Measurements from ENCODE around the gene CACNA1H.
"Not testable (repeated sequence)": the region's sequence is repeated elsewhere in the genome, so short reads cannot be mapped to it uniquely, and the experiment has no call there.

The CACNA1H gene

DNA sequence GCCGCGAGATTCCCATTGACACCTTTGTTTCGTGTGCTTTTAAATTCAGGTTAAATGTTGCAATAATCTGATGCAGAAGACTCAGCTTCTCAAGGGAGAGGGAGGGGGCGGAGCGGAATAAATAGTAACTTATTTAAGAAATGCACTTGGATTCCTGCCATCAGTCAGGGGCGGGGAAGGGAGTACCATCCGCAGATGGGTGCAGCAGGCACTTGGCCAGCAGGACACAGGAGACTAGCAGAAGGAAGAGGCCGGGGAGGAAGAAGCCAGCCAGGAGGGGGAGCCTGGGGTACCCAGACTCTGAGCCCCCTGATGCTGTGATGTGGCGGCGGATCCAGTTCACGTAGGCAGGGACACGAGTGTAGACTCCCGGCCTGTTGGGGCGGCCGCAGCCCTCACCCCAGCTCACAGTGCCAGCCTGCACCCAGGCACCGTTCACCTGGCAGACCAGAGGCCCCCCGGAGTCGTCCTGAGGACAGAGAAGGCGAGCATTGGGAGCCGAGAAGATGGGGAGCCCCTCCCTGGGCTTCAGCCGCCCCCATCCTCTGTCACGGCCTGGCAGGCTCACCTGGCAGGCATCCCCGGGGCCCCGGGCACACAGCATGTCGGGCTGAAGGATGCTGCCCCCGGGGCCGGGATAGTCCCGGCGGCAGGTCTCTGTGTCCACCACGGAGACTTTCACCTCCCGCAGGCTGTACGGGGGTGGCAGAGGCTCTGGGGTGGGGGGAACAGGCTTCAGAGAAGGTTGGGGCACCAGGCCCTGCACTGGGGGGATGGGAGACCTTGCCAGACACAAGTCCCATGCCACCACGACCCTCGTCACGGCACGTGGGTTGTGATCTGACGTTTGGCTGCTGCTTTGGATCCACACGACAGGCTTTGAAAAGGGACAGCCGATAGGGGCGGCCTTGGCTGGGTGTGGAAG lies 69.0 kb downstream of the CACNA1H start:
- H3K4me1 ChIP-seq: no peaks in the 10 kb centered on the region

GRCh38 chr16:1222553-1223354 lies 69.8 kb downstream of the CACNA1H start:
- Histone ChIP-seq H3K27me3 (peaks cover 4% of the 10 kb centered on the region; the same call in 1 of the 2 replicates), H3K4me1 (no peaks in the 10 kb centered on the region), H3K4me3 (ENCODE audit: low read depth, low read length) (no peak overlapping the region), H3K36me3 (no peaks in the 10 kb centered on the region), H3K9me3 (no peaks in the 10 kb centered on the region)
- DNase-seq: no peak
- TF ChIP-seq, protein P1, sequence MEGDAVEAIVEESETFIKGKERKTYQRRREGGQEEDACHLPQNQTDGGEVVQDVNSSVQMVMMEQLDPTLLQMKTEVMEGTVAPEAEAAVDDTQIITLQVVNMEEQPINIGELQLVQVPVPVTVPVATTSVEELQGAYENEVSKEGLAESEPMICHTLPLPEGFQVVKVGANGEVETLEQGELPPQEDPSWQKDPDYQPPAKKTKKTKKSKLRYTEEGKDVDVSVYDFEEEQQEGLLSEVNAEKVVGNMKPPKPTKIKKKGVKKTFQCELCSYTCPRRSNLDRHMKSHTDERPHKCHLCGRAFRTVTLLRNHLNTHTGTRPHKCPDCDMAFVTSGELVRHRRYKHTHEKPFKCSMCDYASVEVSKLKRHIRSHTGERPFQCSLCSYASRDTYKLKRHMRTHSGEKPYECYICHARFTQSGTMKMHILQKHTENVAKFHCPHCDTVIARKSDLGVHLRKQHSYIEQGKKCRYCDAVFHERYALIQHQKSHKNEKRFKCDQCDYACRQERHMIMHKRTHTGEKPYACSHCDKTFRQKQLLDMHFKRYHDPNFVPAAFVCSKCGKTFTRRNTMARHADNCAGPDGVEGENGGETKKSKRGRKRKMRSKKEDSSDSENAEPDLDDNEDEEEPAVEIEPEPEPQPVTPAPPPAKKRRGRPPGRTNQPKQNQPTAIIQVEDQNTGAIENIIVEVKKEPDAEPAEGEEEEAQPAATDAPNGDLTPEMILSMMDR (IDR thresholded peaks at IDR 0.05; ENCODE audit: low read depth, low read length): no peak

More for the DNA sequence above, 69.0 kb downstream of the CACNA1H start:
- Histone ChIP-seq H3K4me3 (ENCODE audit: low read depth, low read length) (no peak overlapping the region), H3K9me3 (no peaks in the 10 kb centered on the region), H3K36me3 (no peaks in the 10 kb centered on the region), H3K27me3 (peaks cover 4% of the 10 kb centered on the region; the same call in 1 of the 2 replicates)
- no peak for DNase-seq
- TF ChIP-seq, protein P1 (IDR thresholded peaks at IDR 0.05; ENCODE audit: low read depth, low read length): no peak

GRCh38 chr16:1223355-1224214 lies 70.7 kb downstream of the CACNA1H start:
- no peaks in the 10 kb centered on the region for H3K36me3 ChIP-seq
- H3K4me1 ChIP-seq: no peaks in the 10 kb centered on the region
- no peaks in the 10 kb centered on the region for H3K9me3 ChIP-seq
- no peak for DNase-seq
- TF ChIP-seq, protein P1 (IDR thresholded peaks at IDR 0.05; ENCODE audit: low read depth, low read length): no peak
- H3K27me3 ChIP-seq: peaks cover 4% of the 10 kb centered on the region; the same call in 1 of the 2 replicates
- H3K4me3 ChIP-seq (ENCODE audit: low read depth, low read length): no peak overlapping the region

DNA sequence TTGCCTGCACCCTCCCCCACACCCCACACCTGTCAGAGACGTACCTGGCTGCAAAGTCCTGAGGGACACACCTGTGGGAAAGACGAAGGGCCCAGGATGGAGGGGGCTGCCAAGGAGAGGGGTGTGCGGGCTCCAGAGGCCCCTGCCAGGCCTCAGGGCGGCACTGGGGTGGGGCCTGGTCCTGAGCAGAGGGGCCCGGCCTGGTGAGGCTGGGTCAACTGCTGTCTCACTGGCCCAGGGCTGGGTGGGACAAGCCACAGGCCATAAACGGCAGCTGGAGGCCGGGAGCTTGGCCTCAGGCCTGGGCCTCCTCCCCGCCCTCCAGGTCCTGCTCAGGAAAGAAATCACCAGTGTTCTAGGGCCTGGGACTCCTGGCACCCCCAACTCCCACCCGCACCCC lies 71.7 kb downstream of the CACNA1H start:
- Histone ChIP-seq H3K4me3 (ENCODE audit: low read depth, low read length) (no peak overlapping the region), H3K9me3 (no peaks in the 10 kb centered on the region), H3K4me1 (no peaks in the 10 kb centered on the region), H3K36me3 (no peaks in the 10 kb centered on the region), H3K27me3 (peaks cover 4% of the 10 kb centered on the region; the same call in 1 of the 2 replicates)
- TF ChIP-seq, protein P1 (IDR thresholded peaks at IDR 0.05; ENCODE audit: low read depth, low read length): no peak
- no peak for DNase-seq

- no peaks in the 10 kb centered on the region for H3K36me3 ChIP-seq
- TF ChIP-seq, protein P1 (IDR thresholded peaks at IDR 0.05; ENCODE audit: low read depth, low read length): no peak
- H3K9me3 ChIP-seq: no peaks in the 10 kb centered on the region
- H3K4me1 ChIP-seq: no peaks in the 10 kb centered on the region
- H3K4me3 ChIP-seq (ENCODE audit: low read depth, low read length): no peak within 1 kb of the TSS
- H3K27me3 ChIP-seq: peaks cover 4% of the 10 kb centered on the region; the same call in 1 of the 2 replicates
- no peak for DNase-seq
Measured at GRCh38 chr16:1225051-1225451, 72.1 kb downstream of the CACNA1H start, which contains the start of gene TPSG1. Gene TPSG1, minus strand, starts transcription at chr16:1225268. Its CDS starts 16 bp downstream, at chr16:1225252.

DNA sequence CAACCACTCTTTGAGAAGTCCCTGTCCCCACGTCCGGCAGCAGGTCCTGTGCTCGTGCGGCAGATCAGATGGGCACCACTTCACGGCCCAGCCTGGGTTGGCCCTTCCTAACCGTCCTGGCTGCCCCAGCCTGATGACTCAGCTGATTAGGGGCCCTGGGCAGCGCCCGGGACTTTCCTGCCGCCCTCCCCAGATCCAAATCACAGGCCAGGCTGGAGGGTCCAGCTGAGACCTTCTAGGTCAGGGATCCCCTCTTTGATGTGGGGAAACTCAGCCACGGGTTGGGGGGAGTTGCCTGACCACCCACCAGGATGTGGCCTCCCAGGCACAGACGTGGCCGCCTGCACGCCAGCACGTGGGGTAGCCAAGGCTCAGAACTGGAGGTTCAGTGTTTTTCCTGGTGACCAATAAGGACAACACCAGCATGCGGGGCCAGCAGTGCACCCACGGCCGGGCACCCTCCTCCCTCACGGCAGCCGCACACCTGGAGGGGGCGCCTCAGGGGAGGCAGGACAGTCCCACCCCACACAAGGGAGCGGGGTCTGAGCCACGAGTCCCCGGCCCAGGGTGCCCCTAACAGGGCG lies 72.9 kb downstream of the CACNA1H start:
- not testable (repeated sequence) for H3K9me3 ChIP-seq; H3K36me3 ChIP-seq; H3K4me3 ChIP-seq (ENCODE audit: low read depth, low read length); H3K27me3 ChIP-seq; H3K4me1 ChIP-seq; DNase-seq

GRCh38 chr16:1226692-1227091 lies 73.8 kb downstream of the CACNA1H start:
- not testable (repeated sequence) for DNase-seq; H3K9me3 ChIP-seq; H3K27me3 ChIP-seq; H3K4me1 ChIP-seq; H3K36me3 ChIP-seq; H3K4me3 ChIP-seq (ENCODE audit: low read depth, low read length)

DNA sequence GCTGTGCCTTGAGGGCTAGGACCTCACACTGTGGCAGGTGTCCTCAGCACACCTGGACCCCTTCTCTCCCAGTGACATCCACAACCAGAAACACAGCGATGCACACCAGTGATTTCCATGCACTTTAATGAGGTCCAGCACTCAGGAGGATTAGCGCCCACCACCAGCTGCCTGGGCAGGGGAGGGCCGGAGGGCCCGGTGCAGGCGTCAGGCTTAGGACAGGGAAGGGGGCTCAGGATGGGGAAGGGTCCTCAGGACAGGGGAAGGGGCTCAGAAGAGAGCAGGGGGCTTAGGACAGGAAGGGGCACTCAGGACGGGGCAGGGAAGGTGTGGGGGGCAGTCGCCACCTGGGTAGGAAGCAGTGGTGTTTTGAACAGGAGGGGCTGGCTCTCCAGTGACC lies 75.3 kb downstream of the CACNA1H start:
- not testable (repeated sequence) for H3K4me3 ChIP-seq (ENCODE audit: low read depth, low read length); H3K27me3 ChIP-seq; DNase-seq; H3K36me3 ChIP-seq; H3K4me1 ChIP-seq; H3K9me3 ChIP-seq

Data from BE2C (cell line).